Right atrium auricular region (tissue), 2 donors: Measurements from ENCODE around the gene TENM3. TPM values are rescaled to one million over a fixed set of nuclear protein-coding genes. Genes with fewer than 3 reads are reported as not detected.

ENCODE experiments used
- DNase-seq: peaks from one replicate; pipeline ENCODE4 v3.0.0-alpha.2; 2019; ENCODE audit warnings: low spot score
- H3K27ac ChIP-seq, 2 donors: fragments of 200-600 bp; sonication (generic); 1 replicate in 1 of 2; 2 replicates in 1 of 2; pipeline ENCODE4 v1.5.1; 2016 to 2019
- H3K27me3 ChIP-seq, 2 donors: fragments of 200-600 bp; sonication (generic); one replicate each; pipeline versions ENCODE4 v1.5.1 to v1.6.0; 2017 to 2019
- H3K36me3 ChIP-seq: fragments of 200-600 bp; sonication (generic); one replicate; pipeline ENCODE4 v1.5.1; 2016
- H3K4me1 ChIP-seq, 2 donors: fragments of 200-600 bp; sonication (generic); one replicate each; pipeline versions ENCODE4 v1.5.1 to v1.6.0; 2017 to 2019
- H3K4me3 ChIP-seq, 2 donors: fragments of 200-600 bp; sonication (generic); 1 replicate in 1 of 2; 2 replicates in 1 of 2; pipeline ENCODE4 v1.5.1; 2017 to 2019; ENCODE audit warnings: mild to moderate bottlenecking in 1 of 2, moderate library complexity in 1 of 2
- H3K9me3 ChIP-seq, 2 donors: fragments of 200-600 bp; sonication (generic); one replicate each; pipeline ENCODE4 v1.5.1; 2019
- CTCF ChIP-seq, 2 donors: fragments of 200-600 bp; sonication (generic); IDR thresholded peaks; one replicate each; pipeline ENCODE4 v1.5.1; 2019; ENCODE audit warnings: antibody characterized with exemption in 2 of 2
- total RNA-seq, 2 donors: library from RNA; depleted of rRNA; stranded (reverse); fragments of >200 nt; gene quantifications; one replicate each; pipeline ENCODE4 v1.1.0, GENCODE V29; 2016

The TENM3 gene
- total RNA-seq, 2 donors from 2014 or later, result 10.7 to 15.9 TPM

GRCh38 chr4:182764137-182764536 is 520.9 kb downstream of the TENM3 start:
- Histone ChIP-seq H3K4me1 (no peaks in the 10 kb centered on the region), H3K36me3 (no peaks in the 10 kb centered on the region), H3K27ac (no peak overlapping the region), H3K27me3 (no peaks in the 10 kb centered on the region), H3K9me3 (no peaks in the 10 kb centered on the region), H3K4me3 (no peak overlapping the region)
- no peak for DNase-seq
- no peak for TF ChIP-seq CTCF (IDR thresholded peaks at IDR 0.05)

GRCh38 chr4:182764642-182765041 is 521.4 kb downstream of the TENM3 start:
- Histone ChIP-seq H3K27me3 (no peaks in the 10 kb centered on the region), H3K4me1 (no peaks in the 10 kb centered on the region)
- TF ChIP-seq CTCF (IDR thresholded peaks at IDR 0.05), result no peak

GRCh38 chr4:182765987-182766856 is 523.0 kb downstream of the TENM3 start:
- H3K4me1 ChIP-seq, result peaks cover 0 to 8% of the 10 kb centered on the region in 2 donors
- no peak for TF ChIP-seq CTCF (IDR thresholded peaks at IDR 0.05)
- no peak overlapping the region for H3K4me3 ChIP-seq
- H3K9me3 ChIP-seq, result no peaks in the 10 kb centered on the region
- DNase-seq, result no peak
- no peaks in the 10 kb centered on the region for H3K27me3 ChIP-seq
- no peaks in the 10 kb centered on the region for H3K36me3 ChIP-seq
- H3K27ac ChIP-seq, result no peak overlapping the region

More at GRCh38 chr4:182764642-182765041, 521.4 kb downstream of the TENM3 start:
- Histone ChIP-seq H3K36me3 (no peaks in the 10 kb centered on the region), H3K4me3 (no peak overlapping the region), H3K9me3 (no peaks in the 10 kb centered on the region), H3K27ac (no peak overlapping the region)
- no peak for DNase-seq

GRCh38 chr4:182766857-182767250 is 523.7 kb downstream of the TENM3 start:
- H3K4me3 ChIP-seq, result no peak overlapping the region
- DNase-seq, result no peak
- no peaks in the 10 kb centered on the region for H3K27me3 ChIP-seq
- H3K4me1 ChIP-seq, result peaks cover 0 to 8% of the 10 kb centered on the region in 2 donors
- H3K9me3 ChIP-seq, result no peaks in the 10 kb centered on the region
- H3K27ac ChIP-seq, result no peak overlapping the region
- no peaks in the 10 kb centered on the region for H3K36me3 ChIP-seq
- no peak for TF ChIP-seq CTCF (IDR thresholded peaks at IDR 0.05)

- no peak for TF ChIP-seq CTCF (IDR thresholded peaks at IDR 0.05)
- H3K27me3 ChIP-seq, result no peaks in the 10 kb centered on the region
- no peaks in the 10 kb centered on the region for H3K36me3 ChIP-seq
- no peak overlapping the region for H3K4me3 ChIP-seq
- H3K9me3 ChIP-seq, result no peaks in the 10 kb centered on the region
- H3K4me1 ChIP-seq, result peaks cover 0 to 8% of the 10 kb centered on the region in 2 donors
- no peak for DNase-seq
- no peak overlapping the region for H3K27ac ChIP-seq
Measured at GRCh38 chr4:182768838-182769237, 525.6 kb downstream of the TENM3 start.
